GM23338 (cell line): ENCODE results near the gene SYNPR.

Experiments
- CTCF ChIP-seq, 2 experiments: fragments of 200-600 bp in 1 of 2; sonication (generic) in 1 of 2; conservative IDR thresholded peaks; 2 replicates each; pipeline versions ENCODE4 v1.5.1 to v1.6.1; 2016 to 2017; ENCODE audit warnings: antibody characterized with exemption in 2 of 2, low read depth in 2 of 2, mild to moderate bottlenecking in 2 of 2, moderate library complexity in 1 of 2
- ETS1 ChIP-seq: IDR thresholded peaks from 2 replicates; pipeline ENCODE4 v1.6.1; 2016; ENCODE audit warnings: antibody characterized with exemption
- EZH2 ChIP-seq: fragments of 200-600 bp; sonication (generic); IDR thresholded peaks from one replicate; pipeline ENCODE4 v1.8.0; 2017; ENCODE audit warnings: antibody characterized with exemption, mild to moderate bottlenecking, low read depth; ENCODE audit not compliant: unreplicated experiment
- POLR2AphosphoS5 ChIP-seq: IDR thresholded peaks from 2 replicates; pipeline ENCODE4 v1.6.1; 2016; ENCODE audit warnings: antibody characterized with exemption, low read depth
- ZNF114 ChIP-seq: fragments of 250-450 bp; sonication (Bioruptor Pico); IDR thresholded peaks from 2 replicates; pipeline ENCODE4 v1.5.0; 2020; ENCODE audit warnings: mild to moderate bottlenecking, moderate library complexity
- ZNF331 ChIP-seq: fragments of 250-450 bp; sonication (Bioruptor Pico); IDR thresholded peaks from 2 replicates; pipeline ENCODE4 v1.5.0; 2020; ENCODE audit warnings: low read depth, mild to moderate bottlenecking, moderate library complexity

GRCh38 chr3:63582943-63583500 is 304.9 kb downstream of the SYNPR start:
- no peak for TF ChIP-seq CTCF (conservative IDR thresholded peaks at IDR 0.05; ENCODE audit: low read depth in 2 of 2)
- no peak for TF ChIP-seq ZNF114
- no peak for TF ChIP-seq POLR2AphosphoS5
- no peak for TF ChIP-seq ETS1
- TF ChIP-seq EZH2: no peak
- TF ChIP-seq ZNF331 (CRISPR knock-in tag): no peak
